GM19452 (cell line): ENCODE results near the gene IDH3G.
"Not testable (repeated sequence)": the region's sequence is repeated elsewhere in the genome, so short reads cannot be mapped to it uniquely, and the experiment has no call there.

ENCODE experiments used
- ATAC-seq: cut with Tn5 transposase; IDR thresholded peaks from one replicate; pipeline ENCODE4 v1.9.1; 2021; ENCODE audit not compliant: unreplicated experiment

The IDH3G gene

GRCh38 chrX:153794018-153794896 is at the start of gene IDH3G, which contains the start of gene SSR4:
IDH3G (minus strand) TSS chrX:153794375; CDS start chrX:153794326, 49 bp downstream.
SSR4 (plus strand) TSS chrX:153794668; CDS start chrX:153794688, 20 bp downstream.
- peak; percentile 89 for ATAC-seq

DNA sequence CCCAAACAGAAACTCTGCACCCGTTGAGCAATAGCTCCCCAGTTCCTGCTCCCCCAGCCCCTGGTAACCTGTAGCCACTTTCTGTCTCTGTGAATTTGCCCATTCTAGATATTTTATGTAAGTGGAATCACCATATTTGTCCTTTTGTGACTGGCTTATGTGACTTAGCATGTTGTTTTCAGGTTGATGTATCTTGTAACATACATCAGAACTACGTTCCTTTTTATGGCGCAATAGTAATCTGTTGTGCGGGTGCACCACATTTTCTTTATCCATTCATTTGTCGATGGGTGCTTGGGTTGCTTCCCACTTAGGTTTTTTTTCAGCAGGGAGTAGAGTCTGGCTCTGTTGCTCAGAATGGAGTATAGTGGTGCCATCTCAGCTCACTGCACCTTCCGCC is 42.7 kb upstream of the IDH3G start:
- ATAC-seq, result no peak

GRCh38 chrX:153832728-153833127 is 38.6 kb upstream of the IDH3G start:
- no peak for ATAC-seq

DNA sequence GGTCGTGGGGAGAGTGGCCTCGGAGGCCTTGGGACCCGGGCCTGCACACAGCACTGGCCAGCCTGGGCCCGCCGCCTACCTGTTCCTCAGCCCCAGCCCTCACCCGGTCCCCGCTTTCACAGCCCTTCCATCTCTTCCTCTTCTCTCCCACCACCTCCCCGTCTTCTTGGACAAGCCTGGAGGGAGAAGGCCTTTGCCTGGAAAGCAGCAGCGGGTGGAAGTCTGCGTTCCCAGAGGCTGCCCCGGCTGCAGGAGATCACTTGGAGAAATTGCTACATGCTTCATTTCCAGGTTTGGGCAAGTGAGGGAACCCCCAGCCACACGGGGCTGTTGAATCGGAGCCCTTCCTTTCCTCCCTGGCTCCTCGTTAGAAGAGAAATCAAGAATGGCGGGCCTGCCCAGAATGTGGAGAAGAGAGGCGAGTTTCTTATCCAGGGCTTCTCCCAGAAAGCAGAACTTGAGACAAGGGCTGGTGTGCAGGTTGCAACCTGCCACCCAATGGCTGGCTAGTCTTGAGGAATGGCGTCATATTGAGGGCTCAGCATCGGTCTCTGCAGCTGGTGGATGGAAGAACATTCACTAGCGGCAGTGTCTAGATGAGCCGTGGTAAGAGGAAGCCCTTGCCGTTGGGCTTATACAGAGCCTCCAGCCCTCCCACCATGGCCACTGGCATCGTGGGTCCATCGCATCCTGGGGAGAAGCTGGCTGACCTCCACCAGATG is 37.4 kb upstream of the IDH3G start:
- ATAC-seq, result no peak

DNA sequence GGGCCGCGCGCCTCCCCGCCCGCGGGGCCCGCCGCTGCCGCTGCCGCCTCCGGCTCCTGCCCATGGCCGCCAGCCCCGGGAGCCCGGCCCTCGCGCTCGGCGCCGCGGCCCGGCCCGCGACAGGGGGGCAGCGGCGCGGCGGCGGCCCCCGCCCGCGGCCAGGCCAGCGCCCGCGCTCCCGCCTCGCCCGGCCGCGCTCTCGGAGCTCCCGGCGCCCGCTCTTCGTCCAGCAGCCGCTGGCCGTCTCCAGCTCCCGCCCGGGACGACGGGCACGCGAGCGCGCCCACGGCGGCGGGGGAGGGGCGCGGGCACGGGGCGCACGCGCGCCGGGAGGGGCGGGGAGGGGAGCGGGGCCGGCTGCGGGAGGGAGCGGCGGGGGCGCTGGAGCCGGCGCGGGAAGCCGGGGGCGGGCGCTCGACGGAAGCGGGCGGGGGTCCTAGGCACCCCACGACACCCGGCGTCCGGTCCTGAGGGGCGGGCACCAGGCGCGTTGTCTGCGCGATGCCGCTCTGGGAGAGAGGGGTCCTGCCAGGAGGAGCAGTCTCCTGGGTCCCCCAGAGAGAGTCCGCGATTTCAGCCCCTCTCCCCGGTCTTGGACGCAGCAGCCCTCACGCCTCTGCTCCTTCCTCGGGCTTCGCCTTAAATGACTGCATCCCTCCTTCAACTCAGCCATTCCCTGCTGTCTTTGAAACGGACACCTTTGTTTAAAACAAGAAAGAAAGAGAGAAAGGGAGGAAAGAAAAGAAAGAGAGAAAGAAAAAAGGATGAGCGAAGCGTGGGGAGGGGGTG is 36.7 kb upstream of the IDH3G start:
- ATAC-seq, result no peak

DNA sequence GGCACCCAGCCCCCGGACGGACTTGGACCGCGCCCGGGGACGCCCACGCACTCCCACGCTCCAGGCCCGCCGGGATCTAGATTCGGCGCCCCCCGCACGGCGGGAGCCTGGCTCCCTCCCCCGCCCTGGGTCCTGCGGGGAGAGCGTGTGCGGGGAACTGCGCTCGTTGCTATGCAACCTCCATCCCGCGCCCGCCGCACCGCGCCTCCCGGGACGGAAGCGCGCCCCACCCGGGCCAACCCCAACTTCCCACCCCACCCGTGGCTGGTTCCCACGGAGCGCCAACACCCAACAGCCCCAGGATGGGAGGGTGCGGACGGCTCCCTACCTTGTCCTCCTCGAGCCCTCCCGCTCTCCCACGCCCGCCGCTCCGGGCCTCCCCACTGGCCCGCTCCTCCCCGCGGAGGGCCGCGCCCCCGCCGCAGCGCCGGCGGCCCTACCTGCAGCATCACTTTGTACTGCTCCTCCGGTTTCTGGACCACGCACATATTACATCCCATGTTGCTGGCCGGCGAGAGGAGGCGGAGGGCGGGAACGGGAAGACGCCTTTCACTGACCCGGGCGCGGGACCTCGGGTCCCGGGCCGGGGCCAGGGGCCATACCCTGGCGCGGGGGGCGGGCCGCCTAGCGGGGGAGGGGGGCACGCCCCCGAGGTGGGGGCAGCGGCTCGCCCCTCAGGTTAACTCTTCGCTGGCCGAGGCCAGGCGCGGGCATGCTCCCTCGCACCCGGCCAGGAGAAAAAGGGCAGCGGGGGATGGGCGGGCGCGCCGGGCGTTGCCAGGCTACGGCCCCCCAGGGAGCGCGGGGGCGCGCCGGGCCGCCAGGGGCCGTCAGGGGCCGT is 35.8 kb upstream of the IDH3G start, which contains the start of gene PDZD4:
Gene PDZD4 (minus strand): TSS at position 746 of the 841 bp plus-strand sequence. CDS start 246 bp downstream, at position 500.
- ATAC-seq, result no peak

DNA sequence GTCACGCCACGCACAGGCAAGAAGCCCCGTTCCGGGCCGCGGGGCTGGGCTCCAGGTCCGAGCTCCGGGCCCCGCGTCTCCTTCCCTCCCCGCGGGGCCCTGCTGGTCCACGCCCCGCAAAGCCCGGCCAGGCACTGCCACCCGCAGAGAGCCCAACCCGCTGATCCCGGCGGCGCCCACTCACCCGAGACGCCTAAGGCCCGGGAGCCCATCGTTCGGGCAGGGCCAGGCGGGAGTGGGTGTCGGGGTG is 35.3 kb upstream of the IDH3G start:
- ATAC-seq, result no peak

DNA sequence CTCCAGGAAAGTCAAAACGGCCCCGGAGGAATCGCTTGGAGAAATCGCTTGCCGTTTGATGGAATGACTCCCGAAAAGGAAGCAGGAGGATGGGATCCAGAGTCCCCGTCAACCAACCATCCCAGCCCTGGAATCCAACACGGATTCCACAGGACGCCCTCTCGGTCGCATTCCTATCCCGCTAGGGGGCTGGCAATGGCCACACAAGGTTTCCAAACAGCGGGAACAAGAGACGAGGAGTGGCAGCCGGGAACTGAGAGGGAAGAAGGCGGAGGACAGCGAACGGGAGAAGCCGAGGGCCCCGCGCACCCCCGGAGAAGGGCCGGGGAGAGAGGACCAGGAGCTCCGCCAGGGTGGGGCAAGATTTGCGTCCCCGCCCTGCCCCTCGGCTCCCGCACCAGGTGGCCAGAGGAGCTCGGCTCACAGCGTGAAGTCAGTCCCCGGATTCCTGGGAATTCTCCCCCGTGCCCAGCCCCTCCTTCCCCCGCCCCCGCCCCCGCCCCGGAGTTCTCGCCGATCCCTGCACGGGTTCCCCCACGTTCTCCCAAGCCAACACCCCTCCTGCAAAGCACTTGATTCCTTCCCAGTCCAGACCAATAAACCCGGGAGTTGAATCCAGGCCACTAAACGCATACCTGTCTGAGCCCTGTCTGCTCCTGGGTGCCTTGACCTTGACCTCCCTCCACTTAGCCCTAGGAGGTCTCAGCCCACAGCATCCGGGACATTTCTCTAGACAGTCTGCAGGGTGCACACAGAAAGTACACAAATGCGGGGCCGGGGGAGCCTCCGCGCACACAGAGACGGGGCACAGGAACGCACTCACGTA is 34.8 kb upstream of the IDH3G start:
- ATAC-seq, result no peak

GRCh38 chrX:153828308-153828707 is 34.1 kb upstream of the IDH3G start:
- no peak for ATAC-seq

GRCh38 chrX:153827903-153828302 is 33.7 kb upstream of the IDH3G start:
- no peak for ATAC-seq

- ATAC-seq, result no peak
Measured at GRCh38 chrX:153827016-153827415, 32.8 kb upstream of the IDH3G start.

DNA sequence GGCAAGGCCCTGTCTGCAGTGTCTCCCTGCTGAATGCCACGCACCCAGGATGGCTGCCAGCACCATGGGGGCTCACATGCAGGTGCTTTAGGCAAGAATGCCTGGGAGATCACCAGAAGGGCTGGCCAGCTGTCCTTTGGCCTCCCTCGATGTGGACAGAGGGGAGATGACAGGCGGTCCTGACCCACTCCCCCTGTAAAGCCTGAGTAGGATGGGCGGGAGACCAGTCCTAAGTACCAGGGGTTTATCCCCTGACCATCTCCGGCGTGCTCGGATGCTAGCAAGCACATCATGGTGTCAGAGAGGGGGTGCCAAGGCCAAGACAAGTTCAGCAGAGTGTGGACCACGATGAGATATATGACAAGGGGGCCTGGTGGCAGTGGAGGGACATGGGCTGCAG is 30.9 kb upstream of the IDH3G start:
- no peak for ATAC-seq

- ATAC-seq, result no peak
Measured at GRCh38 chrX:153824348-153824747, 30.2 kb upstream of the IDH3G start.

- ATAC-seq, result no peak
Measured at GRCh38 chrX:153821066-153821465, 26.9 kb upstream of the IDH3G start.

DNA sequence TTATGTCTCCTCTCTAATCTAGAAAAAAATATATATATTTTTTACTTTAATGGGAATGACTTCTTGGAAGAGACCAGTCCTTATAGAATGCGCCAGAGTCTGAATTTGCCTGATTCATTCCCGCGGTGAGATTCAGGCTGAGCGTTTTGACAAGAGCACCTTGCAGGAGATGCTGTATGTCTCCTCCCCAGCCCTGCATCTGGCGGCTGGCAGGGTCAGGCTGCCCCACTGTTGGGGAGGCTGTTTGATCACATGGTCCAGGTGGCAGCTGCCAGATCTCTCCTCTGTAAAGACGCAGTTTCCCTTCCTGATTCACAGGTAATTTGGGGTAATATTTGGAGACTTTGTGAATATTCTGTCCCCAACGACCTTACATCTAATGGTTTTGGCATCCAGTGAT is 26.4 kb upstream of the IDH3G start:
- no peak for ATAC-seq

DNA sequence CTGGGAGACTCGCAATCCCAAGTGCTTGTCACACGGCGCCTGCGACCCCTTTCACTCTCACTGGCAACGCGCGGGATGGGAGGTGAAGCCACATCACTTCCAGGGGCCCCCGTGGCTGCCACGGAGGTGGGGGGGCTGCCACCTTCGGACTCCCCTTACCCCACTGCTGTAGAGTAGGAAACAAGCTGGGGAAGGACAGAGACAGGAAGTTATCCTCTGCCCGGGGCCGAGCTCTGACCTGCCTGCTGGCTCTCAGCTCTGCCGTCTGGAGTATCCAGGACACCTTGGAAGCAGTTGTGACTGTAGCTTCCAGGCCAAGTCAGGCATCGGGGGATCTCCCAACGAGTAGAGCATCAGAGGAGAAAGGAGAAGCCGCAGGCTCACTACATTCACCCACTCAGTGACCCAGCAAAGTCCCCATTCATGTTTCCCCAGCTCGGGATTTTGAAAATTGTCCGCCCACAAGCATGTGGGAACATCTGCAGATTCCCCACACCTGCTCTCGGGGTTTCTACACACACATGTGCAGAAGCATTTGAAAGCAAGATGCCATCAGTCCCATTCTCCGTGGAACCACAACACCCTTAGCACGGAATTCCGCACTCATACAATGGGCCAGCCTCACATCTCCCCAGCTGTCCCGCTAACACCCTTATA is 25.3 kb upstream of the IDH3G start:
- no peak for ATAC-seq

GRCh38 chrX:153818571-153819383 is 24.6 kb upstream of the IDH3G start:
- ATAC-seq, result no peak

- ATAC-seq, result not testable (repeated sequence)
Measured at GRCh38 chrX:153818064-153818463, 23.9 kb upstream of the IDH3G start.
